ENCODE results near the gene DHCR24. TPM values are rescaled to one million over a fixed set of nuclear protein-coding genes. Genes with fewer than 3 reads are reported as not detected.
A peak's percentile ranks its signal among the peaks of the same experiment; 100 is the strongest.

Gene DHCR24
- polyA plus RNA-seq, 1 donor (not counting 4 experiments of a cell fraction or from before 2014, with no cell fraction given) = 363 TPM

DNA sequence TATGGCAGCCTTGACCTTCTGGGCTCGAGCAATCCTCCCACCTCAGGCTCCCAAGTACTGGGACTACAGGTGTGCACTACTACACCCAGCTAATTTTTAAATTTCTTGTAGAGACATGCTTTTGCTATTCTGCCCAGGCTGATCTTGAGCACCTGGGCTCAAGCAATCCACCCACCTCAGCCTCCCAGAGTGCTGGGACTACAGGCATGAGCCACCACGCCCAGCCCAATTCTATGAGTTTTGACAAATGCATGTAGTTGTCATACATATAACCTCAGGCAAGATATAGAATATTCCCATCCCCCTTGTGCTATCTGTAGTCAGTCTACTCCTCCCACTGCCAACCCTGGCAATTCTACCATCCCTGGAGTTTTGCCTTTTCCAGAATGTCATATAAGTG lies 47.2 kb downstream of the DHCR24 start:
- DNase-seq (ENCODE audit: low read depth, low spot score) (no peak), FAIRE-seq (peak; percentile 84)
- dilution Hi-C loops (cut with MboI; ENCODE audit: extremely low pct_ligation_motif_present, low sequenced_read_pairs) = no loop called here
- no peaks in the 10 kb centered on the region for H3K9me3 ChIP-seq (ENCODE audit: control insufficient read depth, low read depth, low read length)
- no peak overlapping the region for H2AFZ ChIP-seq (ENCODE audit: control insufficient read depth, low read length)
- no peaks in the 10 kb centered on the region for H4K20me1 ChIP-seq (ENCODE audit: control insufficient read depth, extremely low read depth, insufficient read depth, low read length)
- H3K9me1 ChIP-seq (ENCODE audit: control insufficient read depth, extremely low read depth, insufficient read depth, low read length) = no peaks in the 10 kb centered on the region
- H3K4me2 ChIP-seq (ENCODE audit: control insufficient read depth, extremely low read depth, insufficient read depth, low read depth, low read length) = peak overlapping the region; percentile 43
- H3K27me3 ChIP-seq (ENCODE audit: control insufficient read depth, extremely low read depth, insufficient read depth, low read length) = no peaks in the 10 kb centered on the region
- H3K79me2 ChIP-seq (ENCODE audit: control insufficient read depth, insufficient read depth, low read length) = no peaks in the 10 kb centered on the region
- no peak for TF ChIP-seq EZH2 (IDR thresholded peaks at IDR 0.05; ENCODE audit: low read length)
- TF ChIP-seq, protein P1, sequence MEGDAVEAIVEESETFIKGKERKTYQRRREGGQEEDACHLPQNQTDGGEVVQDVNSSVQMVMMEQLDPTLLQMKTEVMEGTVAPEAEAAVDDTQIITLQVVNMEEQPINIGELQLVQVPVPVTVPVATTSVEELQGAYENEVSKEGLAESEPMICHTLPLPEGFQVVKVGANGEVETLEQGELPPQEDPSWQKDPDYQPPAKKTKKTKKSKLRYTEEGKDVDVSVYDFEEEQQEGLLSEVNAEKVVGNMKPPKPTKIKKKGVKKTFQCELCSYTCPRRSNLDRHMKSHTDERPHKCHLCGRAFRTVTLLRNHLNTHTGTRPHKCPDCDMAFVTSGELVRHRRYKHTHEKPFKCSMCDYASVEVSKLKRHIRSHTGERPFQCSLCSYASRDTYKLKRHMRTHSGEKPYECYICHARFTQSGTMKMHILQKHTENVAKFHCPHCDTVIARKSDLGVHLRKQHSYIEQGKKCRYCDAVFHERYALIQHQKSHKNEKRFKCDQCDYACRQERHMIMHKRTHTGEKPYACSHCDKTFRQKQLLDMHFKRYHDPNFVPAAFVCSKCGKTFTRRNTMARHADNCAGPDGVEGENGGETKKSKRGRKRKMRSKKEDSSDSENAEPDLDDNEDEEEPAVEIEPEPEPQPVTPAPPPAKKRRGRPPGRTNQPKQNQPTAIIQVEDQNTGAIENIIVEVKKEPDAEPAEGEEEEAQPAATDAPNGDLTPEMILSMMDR (optimal IDR thresholded peaks at IDR 0.05 in 1 of 3, IDR thresholded peaks at IDR 0.05 in 1 of 3, conservative IDR thresholded peaks at IDR 0.05 in 1 of 3; ENCODE audit: extremely low read depth in 1 of 3, insufficient read depth in 2 of 3, low read length in 3 of 3) = no peak
- no peak overlapping the region for H3K4me3 ChIP-seq (ENCODE audit: control insufficient read depth in 2 of 3, extremely low read depth in 1 of 3, insufficient read depth in 2 of 3, low read depth in 1 of 3, low read length in 3 of 3)
- H3K4me1 ChIP-seq (ENCODE audit: control insufficient read depth, extremely low read depth, insufficient read depth, low read length) = peaks cover 7% of the 10 kb centered on the region
- H3K27ac ChIP-seq (ENCODE audit: control insufficient read depth, insufficient read depth, low read length) = no peak overlapping the region
- no peak overlapping the region for H3K9ac ChIP-seq (ENCODE audit: control insufficient read depth, extremely low read depth, insufficient read depth, low read length)
- no peaks in the 10 kb centered on the region for H3K36me3 ChIP-seq (ENCODE audit: control insufficient read depth in 2 of 2, extremely low read depth in 1 of 2, insufficient read depth in 2 of 2, low read length in 2 of 2)

DNA sequence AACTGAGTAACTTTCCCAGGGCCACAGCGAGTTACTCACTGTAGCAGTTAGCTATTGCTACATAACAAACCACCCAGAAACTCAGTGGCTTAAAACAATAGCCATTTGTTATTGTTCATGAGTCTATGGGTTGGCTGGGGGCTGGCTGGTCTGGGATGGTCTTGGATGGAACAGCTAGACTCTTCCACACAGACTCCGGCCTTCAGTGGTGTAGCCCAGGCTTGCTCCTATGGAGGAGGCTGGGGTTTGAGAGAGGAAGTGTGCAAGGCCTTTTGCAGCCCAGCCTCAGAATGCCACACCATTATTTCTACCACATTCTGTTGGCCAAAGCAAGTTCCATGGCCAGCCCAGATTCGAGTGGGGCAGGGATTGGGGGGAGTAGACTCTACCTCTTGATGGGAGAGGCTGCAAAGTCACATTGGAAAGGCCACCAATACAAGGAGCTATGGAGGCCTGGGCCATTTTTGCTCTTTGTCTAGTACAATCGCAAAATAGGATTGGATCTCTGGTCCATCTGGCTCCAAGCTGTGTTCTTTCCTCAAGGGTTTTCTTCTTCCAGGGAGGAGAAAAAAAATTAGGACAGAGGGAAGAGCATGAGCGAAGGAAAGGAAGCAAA lies 48.3 kb downstream of the DHCR24 start:
- DNase-seq (ENCODE audit: low read depth, low spot score) (no peak), FAIRE-seq (peak; percentile 43)
- Histone ChIP-seq H3K9me1 (ENCODE audit: control insufficient read depth, extremely low read depth, insufficient read depth, low read length) (no peaks in the 10 kb centered on the region), H3K4me3 (ENCODE audit: control insufficient read depth in 2 of 3, extremely low read depth in 1 of 3, insufficient read depth in 2 of 3, low read depth in 1 of 3, low read length in 3 of 3) (no peak overlapping the region), H3K4me2 (ENCODE audit: control insufficient read depth, extremely low read depth, insufficient read depth, low read depth, low read length) (no peak overlapping the region), H3K9ac (ENCODE audit: control insufficient read depth, extremely low read depth, insufficient read depth, low read length) (no peak overlapping the region), H3K36me3 (ENCODE audit: control insufficient read depth in 2 of 2, extremely low read depth in 1 of 2, insufficient read depth in 2 of 2, low read length in 2 of 2) (no peaks in the 10 kb centered on the region), H3K4me1 (ENCODE audit: control insufficient read depth, extremely low read depth, insufficient read depth, low read length) (peaks cover 7% of the 10 kb centered on the region), H3K27ac (ENCODE audit: control insufficient read depth, insufficient read depth, low read length) (no peak overlapping the region), H3K79me2 (ENCODE audit: control insufficient read depth, insufficient read depth, low read length) (no peaks in the 10 kb centered on the region), H4K20me1 (ENCODE audit: control insufficient read depth, extremely low read depth, insufficient read depth, low read length) (no peaks in the 10 kb centered on the region), H3K27me3 (ENCODE audit: control insufficient read depth, extremely low read depth, insufficient read depth, low read length) (no peaks in the 10 kb centered on the region), H2AFZ (ENCODE audit: control insufficient read depth, low read length) (no peak overlapping the region), H3K9me3 (ENCODE audit: control insufficient read depth, low read depth, low read length) (no peaks in the 10 kb centered on the region)
- dilution Hi-C loops (cut with MboI; ENCODE audit: extremely low pct_ligation_motif_present, low sequenced_read_pairs) = no loop called here
- TF ChIP-seq, protein P1 (optimal IDR thresholded peaks at IDR 0.05 in 1 of 3, IDR thresholded peaks at IDR 0.05 in 1 of 3, conservative IDR thresholded peaks at IDR 0.05 in 1 of 3; ENCODE audit: extremely low read depth in 1 of 3, insufficient read depth in 2 of 3, low read length in 3 of 3) = no peak

Measured in keratinocyte (primary cell).